ENCODE data around the gene EPHB1. TPM values are rescaled to one million over a fixed set of nuclear protein-coding genes. Genes with fewer than 3 reads are reported as not detected.

Gene EPHB1
- polyA plus RNA-seq, 3 donors, result 0.06 to 0.55 TPM; not detected in 1

- WGBS (ENCODE audit: insufficient coverage), result 69% methylated on average over 4 of the region's 6 CpGs
Observed at GRCh38 chr3:134985864-134986715, 191.0 kb downstream of the EPHB1 start.

GRCh38 chr3:134988666-134989065 lies 193.6 kb downstream of the EPHB1 start:
- Mint-ChIP-seq H3K9me3 (peaks cover 0 to 6% (median 0%) of the 10 kb centered on the region in 7 donors), H3K4me1 (peaks cover 2% of the 10 kb centered on the region), H3K4me3 (no peak overlapping the region), H3K36me3 (no peaks in the 10 kb centered on the region), H3K27me3 (ENCODE audit: low read depth in 3 of 3) (peaks cover 0 to 4% (median 2%) of the 10 kb centered on the region in 3 donors), H3K27ac (no peak overlapping the region)
- no peak overlapping the region for H3K4me3 ChIP-seq (replicated peaks in 1 of 3; ENCODE audit: low read depth in 2 of 3, low read length in 3 of 3)
- 71% methylated on average over 1 of the region's 2 CpGs for WGBS (ENCODE audit: insufficient coverage)
- no peak overlapping the region for H3K9ac ChIP-seq (ENCODE audit: insufficient read depth, low read length, poor library complexity, severe bottlenecking)
- H3K79me2 ChIP-seq (ENCODE audit: insufficient read depth, low read length), result no peaks in the 10 kb centered on the region
- H3K27ac ChIP-seq (ENCODE audit: low read depth in 1 of 2, low read length in 2 of 2), result no peak overlapping the region
- DNase-seq, result no peak
- H3K4me1 ChIP-seq (ENCODE audit: control insufficient read depth in 1 of 2, insufficient read depth in 2 of 2, low read length in 2 of 2), result no peaks in the 10 kb centered on the region
- no peaks in the 10 kb centered on the region for H3K9me3 ChIP-seq (replicated peaks in 1 of 2; ENCODE audit: control insufficient read depth in 1 of 2, insufficient read depth in 1 of 2, low read length in 2 of 2)
- H3K36me3 ChIP-seq (replicated peaks in 1 of 2; ENCODE audit: control insufficient read depth in 1 of 2, insufficient read depth in 2 of 2, low read length in 2 of 2), result no peaks in the 10 kb centered on the region
- H3K27me3 ChIP-seq (ENCODE audit: control insufficient read depth in 2 of 2, insufficient read depth in 2 of 2, low read length in 2 of 2), result no peaks in the 10 kb centered on the region
- intact Hi-C loops (cut with micrococcal nuclease), result no loop called here
- no peak overlapping the region for H3K4me2 ChIP-seq (replicated peaks; ENCODE audit: extremely low read depth, low read length, poor library complexity, severe bottlenecking)
- no peak for TF ChIP-seq CTCF (IDR thresholded peaks at IDR 0.05)
- no peaks in the 10 kb centered on the region for H4K20me1 ChIP-seq (ENCODE audit: insufficient read depth, low read length)
- H2AFZ ChIP-seq (ENCODE audit: insufficient read depth, low read depth, low read length, poor library complexity, severe bottlenecking), result no peak overlapping the region

More at GRCh38 chr3:134985864-134986715, 191.0 kb downstream of the EPHB1 start:
- DNase-seq, result no peak
- Histone ChIP-seq H2AFZ (ENCODE audit: insufficient read depth, low read depth, low read length, poor library complexity, severe bottlenecking) (no peak overlapping the region), H3K27me3 (ENCODE audit: control insufficient read depth in 2 of 2, insufficient read depth in 2 of 2, low read length in 2 of 2) (no peaks in the 10 kb centered on the region), H3K4me2 (replicated peaks; ENCODE audit: extremely low read depth, low read length, poor library complexity, severe bottlenecking) (no peak overlapping the region), H3K4me1 (ENCODE audit: control insufficient read depth in 1 of 2, insufficient read depth in 2 of 2, low read length in 2 of 2) (no peaks in the 10 kb centered on the region), H3K79me2 (ENCODE audit: insufficient read depth, low read length) (no peaks in the 10 kb centered on the region), H3K4me3 (replicated peaks in 1 of 3; ENCODE audit: low read depth in 2 of 3, low read length in 3 of 3) (no peak overlapping the region), H3K9ac (ENCODE audit: insufficient read depth, low read length, poor library complexity, severe bottlenecking) (no peak overlapping the region), H3K27ac (ENCODE audit: low read depth in 1 of 2, low read length in 2 of 2) (no peak overlapping the region), H4K20me1 (ENCODE audit: insufficient read depth, low read length) (no peaks in the 10 kb centered on the region), H3K36me3 (replicated peaks in 1 of 2; ENCODE audit: control insufficient read depth in 1 of 2, insufficient read depth in 2 of 2, low read length in 2 of 2) (no peaks in the 10 kb centered on the region), H3K9me3 (replicated peaks in 1 of 2; ENCODE audit: control insufficient read depth in 1 of 2, insufficient read depth in 1 of 2, low read length in 2 of 2) (no peaks in the 10 kb centered on the region)
- intact Hi-C loops (cut with micrococcal nuclease), result no loop called here
- no peak for TF ChIP-seq CTCF (IDR thresholded peaks at IDR 0.05)
- Mint-ChIP-seq H3K27me3 (ENCODE audit: low read depth in 3 of 3) (peaks cover 2 to 5% (median 3%) of the 10 kb centered on the region in 3 donors), H3K4me3 (no peak overlapping the region), H3K36me3 (no peaks in the 10 kb centered on the region), H3K27ac (no peak overlapping the region), H3K9me3 (peaks cover 0 to 6% (median 2%) of the 10 kb centered on the region in 7 donors), H3K4me1 (no peaks in the 10 kb centered on the region)
